Astrocyte of the spinal cord (primary cell): ENCODE measurements around the gene UPF1.
A peak's percentile ranks its signal among the peaks of the same experiment; 100 is the strongest.

ENCODE experiments used
- DNase-seq: peaks from one replicate; pipeline ENCODE4 v3.0.0; 2011; ENCODE audit warnings: low read depth, low spot score
- H3K4me3 ChIP-seq: 2 replicates; pipeline ENCODE4 v1.5.1; 2011; ENCODE audit warnings: low read depth, mild to moderate bottlenecking, low read length, moderate library complexity
- CTCF ChIP-seq: IDR thresholded peaks from 2 replicates; pipeline ENCODE4 v1.5.1; 2012; ENCODE audit warnings: low read depth, mild to moderate bottlenecking, low read length, inconsistent platforms
- in situ Hi-C: cut with HindIII; loops from 2 replicates; pipeline ENCODE4 v1.10.0; 2017; ENCODE audit warnings: low sequenced_read_pairs

The UPF1 gene

GRCh38 chr19:18817574-18817973 is 14.2 kb upstream of the UPF1 start:
- in situ Hi-C loops: no loop called here
- TF ChIP-seq CTCF: no peak
- DNase-seq: no peak
- no peak overlapping the region for H3K4me3 ChIP-seq

- no peak for TF ChIP-seq CTCF
- H3K4me3 ChIP-seq: no peak overlapping the region
- in situ Hi-C loops: no loop called here
- DNase-seq: no peak
These were observed 3.0 kb upstream of the UPF1 start for GRCh38 chr19:18828786-18829185.

GRCh38 chr19:18830488-18830887 is 1.3 kb upstream of the UPF1 start:
- DNase-seq: no peak
- TF ChIP-seq CTCF: no peak
- no peak overlapping the region for H3K4me3 ChIP-seq
- in situ Hi-C loops: no loop called here

GRCh38 chr19:18832306-18833140 is 764 bp downstream of the UPF1 start:
- DNase-seq: no peak
- in situ Hi-C loops: no loop called here
- H3K4me3 ChIP-seq: peak overlapping the region; percentile 70
- peak; percentile 37 for TF ChIP-seq CTCF

- DNase-seq: no peak
- no peak for TF ChIP-seq CTCF
- peak overlapping the region; percentile 70 for H3K4me3 ChIP-seq
- in situ Hi-C loops: no loop called here
These were observed 1.4 kb downstream of the UPF1 start for GRCh38 chr19:18833141-18833476.

GRCh38 chr19:18833849-18834643 is 2.3 kb downstream of the UPF1 start:
- in situ Hi-C loops: no loop called here
- DNase-seq: no peak
- peak overlapping the region; percentile 70 for H3K4me3 ChIP-seq
- TF ChIP-seq CTCF: no peak
